Liver (tissue), 3 donors: ENCODE data around the gene FREM2.

Experiments used
- ATF3 ChIP-seq: IDR thresholded peaks from 2 replicates; pipeline ENCODE4 v1.6.1; 2016; ENCODE audit warnings: antibody characterized with exemption
- CTCF ChIP-seq: fragments of 150-350 bp; IDR thresholded peaks from 2 replicates; pipeline ENCODE4 v1.5.1; 2017; ENCODE audit warnings: improper control_type of control experiment, low read depth, low read length; ENCODE audit not compliant: missing input control
- EGR1 ChIP-seq, 2 donors: IDR thresholded peaks; 2 replicates each; pipeline ENCODE4 v1.6.1; 2016 to 2018; ENCODE audit warnings: antibody characterized with exemption in 2 of 2, low read depth in 2 of 2
- MAX ChIP-seq: IDR thresholded peaks from 2 replicates; pipeline ENCODE4 v1.6.1; 2016; ENCODE audit warnings: antibody characterized with exemption
- REST ChIP-seq: IDR thresholded peaks from 2 replicates; pipeline ENCODE4 v1.6.1; 2016; ENCODE audit warnings: antibody characterized with exemption, mild to moderate bottlenecking
- SP1 ChIP-seq: IDR thresholded peaks from 2 replicates; pipeline ENCODE4 v1.6.1; 2018; ENCODE audit warnings: antibody characterized with exemption, mild to moderate bottlenecking
- donor health status: healthy.
- donor health status: healthy.

- TF ChIP-seq MAX (no peak), CTCF (no peak), REST (no peak), ATF3 (no peak), SP1 (no peak), EGR1 (IDR thresholded peaks at IDR 0.05; ENCODE audit: low read depth in 2 of 2) (no peak)
Observed at GRCh38 chr13:38850868-38851626, 164.2 kb downstream of the FREM2 start.
